ENCODE results near the gene NUP107.

DNA sequence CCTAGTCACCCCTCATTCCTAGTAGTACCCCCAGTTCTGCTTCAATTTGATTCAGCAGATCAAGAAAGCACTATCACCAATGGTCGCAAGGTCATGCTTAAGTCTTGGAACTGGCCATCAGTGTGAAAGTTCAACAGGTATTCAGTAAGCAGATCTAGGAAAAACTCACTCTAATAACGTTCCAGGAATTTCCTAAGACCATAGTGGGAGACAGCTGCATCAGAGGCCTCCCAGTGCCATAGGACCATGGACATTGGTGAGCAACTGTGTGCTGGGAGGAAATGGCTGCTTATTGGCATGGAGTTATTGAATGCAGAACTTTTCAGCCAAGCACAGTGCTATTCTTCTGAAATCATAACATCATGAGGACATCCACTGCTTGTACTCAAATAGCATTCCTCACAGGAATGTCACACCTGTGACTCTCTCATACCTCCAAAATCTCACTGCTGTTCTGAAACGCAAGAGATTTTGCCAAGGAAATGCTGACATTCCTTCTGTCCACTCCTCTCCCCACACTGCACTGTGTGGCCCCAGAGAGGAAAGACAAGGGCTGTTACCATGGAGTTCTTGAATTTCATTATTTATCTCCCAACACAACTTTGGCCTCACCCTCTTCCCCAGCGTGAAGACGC lies 90.3 kb downstream of the NUP107 start:
- TF ChIP-seq, protein P1, sequence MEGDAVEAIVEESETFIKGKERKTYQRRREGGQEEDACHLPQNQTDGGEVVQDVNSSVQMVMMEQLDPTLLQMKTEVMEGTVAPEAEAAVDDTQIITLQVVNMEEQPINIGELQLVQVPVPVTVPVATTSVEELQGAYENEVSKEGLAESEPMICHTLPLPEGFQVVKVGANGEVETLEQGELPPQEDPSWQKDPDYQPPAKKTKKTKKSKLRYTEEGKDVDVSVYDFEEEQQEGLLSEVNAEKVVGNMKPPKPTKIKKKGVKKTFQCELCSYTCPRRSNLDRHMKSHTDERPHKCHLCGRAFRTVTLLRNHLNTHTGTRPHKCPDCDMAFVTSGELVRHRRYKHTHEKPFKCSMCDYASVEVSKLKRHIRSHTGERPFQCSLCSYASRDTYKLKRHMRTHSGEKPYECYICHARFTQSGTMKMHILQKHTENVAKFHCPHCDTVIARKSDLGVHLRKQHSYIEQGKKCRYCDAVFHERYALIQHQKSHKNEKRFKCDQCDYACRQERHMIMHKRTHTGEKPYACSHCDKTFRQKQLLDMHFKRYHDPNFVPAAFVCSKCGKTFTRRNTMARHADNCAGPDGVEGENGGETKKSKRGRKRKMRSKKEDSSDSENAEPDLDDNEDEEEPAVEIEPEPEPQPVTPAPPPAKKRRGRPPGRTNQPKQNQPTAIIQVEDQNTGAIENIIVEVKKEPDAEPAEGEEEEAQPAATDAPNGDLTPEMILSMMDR (conservative IDR thresholded peaks at IDR 0.05) = no peak
- TF ChIP-seq ZFX (IDR thresholded peaks at IDR 0.05) = no peak

Data from C4-2B (cell line).